GM21526 (cell line): ENCODE data around the gene ZP2.
"Not testable (repeated sequence)": the region's sequence is repeated elsewhere in the genome, so short reads cannot be mapped to it uniquely, and the experiment has no call there.

Source experiments
- ATAC-seq: cut with Tn5 transposase; IDR thresholded peaks from one replicate; pipeline ENCODE4 v1.9.1; 2021; ENCODE audit warnings: moderate library complexity; ENCODE audit not compliant: unreplicated experiment, low FRiP score

ZP2 gene

DNA sequence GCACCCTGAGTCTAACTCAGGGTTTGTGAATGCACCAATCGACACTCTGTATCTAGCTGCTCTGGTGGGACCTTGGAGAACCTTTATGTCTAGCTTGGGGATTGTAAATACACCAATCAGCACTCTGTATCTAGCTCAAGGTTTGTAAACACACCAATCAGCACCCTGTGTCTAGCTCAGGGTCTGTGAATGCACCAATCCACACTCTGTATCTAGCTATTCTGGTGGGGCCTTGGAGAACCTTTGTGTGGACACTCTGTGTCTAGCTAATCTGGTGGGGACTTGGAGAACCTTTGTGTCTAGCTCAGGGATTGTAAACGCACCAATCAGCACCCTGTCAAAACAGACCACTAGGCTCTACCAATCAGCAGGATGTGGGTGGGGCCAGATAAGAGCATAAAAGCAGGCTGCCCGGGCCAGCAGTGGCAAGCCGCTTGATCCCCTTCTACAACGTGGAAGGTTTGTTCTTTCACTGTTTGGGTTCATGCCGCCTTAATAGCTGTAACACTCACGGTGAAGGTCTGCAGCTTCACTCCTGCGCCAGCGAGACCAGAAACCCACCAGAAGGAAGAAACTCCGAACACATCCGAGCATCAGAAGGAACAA, 58.1 kb downstream of the ZP2 start:
- ATAC-seq: not testable (repeated sequence)

DNA sequence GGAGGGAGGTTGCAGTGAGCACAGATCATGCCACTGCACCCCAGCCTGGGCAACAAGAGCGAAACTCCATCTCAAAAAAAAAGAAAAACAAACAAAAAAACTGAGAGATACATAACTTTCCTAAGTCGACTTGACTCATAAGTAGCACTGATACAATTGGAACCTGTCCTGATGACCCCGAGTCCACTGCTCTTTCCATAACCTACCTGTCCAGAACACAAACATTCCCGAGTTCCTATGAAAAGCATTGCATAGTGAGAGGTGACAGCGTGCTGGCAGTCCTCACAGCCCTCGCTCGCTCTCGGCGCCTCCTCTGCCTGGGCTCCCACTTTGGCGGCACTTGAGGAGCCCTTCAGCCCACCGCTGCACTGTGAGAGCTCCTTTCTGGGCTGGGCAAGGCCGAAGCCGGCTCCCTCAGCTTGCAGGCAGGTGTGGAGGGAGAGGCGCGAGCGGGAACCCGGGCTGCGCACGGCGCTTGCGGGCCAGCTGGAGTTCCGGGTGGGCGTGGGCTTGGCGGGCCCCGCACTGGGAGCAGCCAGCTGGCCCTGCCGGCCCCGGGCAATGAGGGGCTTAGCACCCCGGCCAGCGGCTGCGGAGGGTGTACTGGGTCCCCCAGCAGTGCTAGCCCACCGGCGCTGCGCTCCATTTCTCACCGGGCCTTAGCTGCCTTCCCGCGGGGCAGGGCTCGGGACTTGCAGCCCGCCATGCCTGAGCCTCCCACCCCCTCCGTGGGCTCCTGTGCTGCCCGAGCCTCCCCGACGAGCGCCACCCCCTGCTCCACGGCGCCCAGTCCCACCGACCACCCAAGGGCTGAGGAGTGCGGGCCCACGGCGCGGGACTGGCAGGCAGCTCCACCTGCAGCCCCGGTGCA, 59.0 kb downstream of the ZP2 start:
- not testable (repeated sequence) for ATAC-seq

DNA sequence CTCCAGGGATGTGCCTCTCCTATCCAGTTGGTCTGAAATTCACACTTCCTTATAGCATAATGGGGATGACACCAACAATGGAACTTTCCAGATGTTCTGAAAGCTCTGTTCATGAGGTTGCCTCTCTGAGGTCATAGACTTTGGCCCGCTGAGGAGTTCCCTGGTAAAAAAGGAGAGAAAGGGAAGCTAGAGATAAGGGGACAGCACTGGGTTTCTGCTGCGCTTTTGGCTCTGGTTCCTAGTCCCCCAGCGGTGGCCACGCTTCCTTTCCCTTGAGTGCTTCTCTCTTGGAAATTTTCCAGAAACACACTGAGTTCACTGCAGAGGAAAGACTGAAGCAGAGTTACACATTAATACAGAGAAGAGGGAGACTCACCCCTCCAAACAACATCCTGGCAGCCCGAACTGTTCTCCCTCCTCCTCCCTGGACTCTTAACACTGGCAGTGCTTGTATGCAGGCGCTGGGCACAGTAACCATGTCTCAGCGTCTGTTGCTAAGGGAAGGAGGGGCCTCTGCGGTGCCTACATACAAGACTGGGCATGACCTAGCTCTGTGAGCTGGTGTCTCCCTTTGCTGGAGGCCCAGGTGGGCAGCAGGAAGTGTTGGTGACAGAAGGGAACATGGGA, 60.9 kb downstream of the ZP2 start, which contains the start of gene DNAH3:
TSS of gene DNAH3 (minus strand) at position 472 of the 627 bp plus-strand sequence. CDS start 527 bp downstream, outside the sequence.
- ATAC-seq: no peak
